ENCODE data around the gene CNTN4.

Gene CNTN4

DNA sequence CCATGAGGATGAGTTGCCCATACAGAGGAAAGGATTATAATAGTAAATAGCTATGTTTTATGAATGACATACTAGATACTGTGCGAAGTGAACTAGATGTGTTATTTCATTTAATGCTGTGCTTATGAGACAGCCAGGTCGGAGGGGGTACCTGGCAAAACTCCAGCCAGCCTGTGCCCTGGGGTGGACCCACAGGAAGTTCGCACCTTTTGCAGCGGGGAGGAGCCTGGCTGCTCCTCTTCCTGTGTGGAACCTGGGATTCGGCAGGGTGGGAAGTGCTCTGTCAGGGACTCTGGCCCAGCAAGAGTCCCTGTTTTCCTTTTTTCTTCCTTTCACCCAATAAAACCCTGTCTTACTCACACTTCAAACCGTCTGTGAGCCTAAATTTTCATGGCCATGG lies 559.3 kb downstream of the CNTN4 start:
- in situ Hi-C loops (cut with MboI; ENCODE audit: low sequenced_read_pairs): no loop called here

DNA sequence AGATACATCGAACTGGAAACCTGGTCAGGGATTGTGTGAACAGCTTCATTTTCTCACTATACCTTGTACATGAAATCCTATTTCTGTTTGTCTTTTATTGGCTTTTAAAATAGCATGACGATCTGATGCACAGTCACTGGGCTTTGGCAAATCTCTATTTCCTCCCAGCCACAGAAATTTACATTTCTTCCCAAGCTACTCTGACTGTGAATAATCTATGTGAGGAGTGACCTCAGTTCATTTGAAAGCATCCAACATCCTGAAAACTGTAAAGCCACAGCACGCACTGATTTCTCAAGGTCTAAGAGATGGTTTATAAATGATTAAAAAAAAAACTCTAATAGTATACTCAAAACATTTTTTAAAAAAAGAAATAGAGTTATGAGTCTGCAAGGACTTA lies 561.2 kb downstream of the CNTN4 start:
- in situ Hi-C loops (cut with MboI; ENCODE audit: low sequenced_read_pairs): no loop called here

DNA sequence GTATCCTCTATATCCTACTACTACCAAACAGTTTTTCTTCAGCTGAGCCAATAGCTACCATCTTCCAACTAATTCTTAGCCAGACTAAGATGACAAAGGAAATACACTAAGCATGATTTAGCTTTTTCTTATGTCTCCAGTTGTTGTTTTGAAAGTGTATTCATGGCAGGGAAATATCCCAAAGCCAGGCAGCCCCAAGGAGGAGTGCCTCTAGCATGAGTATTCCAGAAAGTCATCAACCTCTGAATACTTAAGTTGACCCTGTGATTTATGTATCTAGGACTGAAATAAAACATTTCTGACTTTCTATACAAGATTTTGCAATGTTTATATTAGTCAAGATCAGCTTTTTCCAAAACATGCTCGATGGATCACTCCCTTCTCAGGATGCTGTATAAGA lies 562.4 kb downstream of the CNTN4 start:
- in situ Hi-C loops (cut with MboI; ENCODE audit: low sequenced_read_pairs): no loop called here

DNA sequence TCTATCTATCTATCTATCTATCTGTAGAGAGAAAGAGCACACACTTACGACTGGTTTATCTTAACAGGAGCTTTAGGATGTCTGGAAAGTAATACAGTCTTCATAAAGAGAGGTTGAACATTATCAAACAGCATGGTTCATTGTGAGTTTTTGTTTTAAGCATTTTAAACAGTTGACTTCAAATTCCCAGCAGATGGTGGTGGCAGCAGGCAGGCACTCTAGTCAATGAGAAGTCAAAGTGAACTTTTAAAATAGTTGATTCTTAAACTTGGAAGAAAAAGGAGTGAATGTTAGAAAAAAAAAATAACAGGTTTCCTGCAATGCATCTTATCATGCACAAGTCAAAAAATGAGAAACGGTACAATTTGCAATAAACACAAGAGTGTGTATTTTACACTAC lies 578.8 kb downstream of the CNTN4 start:
- in situ Hi-C loops (cut with MboI; ENCODE audit: low sequenced_read_pairs): no loop called here

DNA sequence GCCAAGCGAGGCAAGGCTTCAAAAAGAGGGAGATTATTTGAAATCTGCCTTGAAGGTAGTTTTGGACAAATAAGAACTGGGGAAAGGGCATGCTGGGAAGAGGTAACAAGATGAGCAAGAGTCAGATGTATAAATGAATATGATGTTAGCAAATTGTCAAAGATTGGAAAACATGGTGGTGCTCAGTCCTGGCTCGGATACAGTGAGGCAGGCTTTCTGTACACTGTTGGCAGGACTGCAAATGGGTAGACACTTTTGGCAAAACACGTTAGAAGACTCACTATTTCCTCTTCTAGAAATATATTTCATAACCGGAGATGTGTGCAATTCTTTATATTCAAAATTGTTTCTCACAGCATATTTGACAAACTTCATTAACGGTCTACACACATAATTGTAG lies 581.6 kb downstream of the CNTN4 start:
- in situ Hi-C loops (cut with MboI; ENCODE audit: low sequenced_read_pairs): no loop called here

DNA sequence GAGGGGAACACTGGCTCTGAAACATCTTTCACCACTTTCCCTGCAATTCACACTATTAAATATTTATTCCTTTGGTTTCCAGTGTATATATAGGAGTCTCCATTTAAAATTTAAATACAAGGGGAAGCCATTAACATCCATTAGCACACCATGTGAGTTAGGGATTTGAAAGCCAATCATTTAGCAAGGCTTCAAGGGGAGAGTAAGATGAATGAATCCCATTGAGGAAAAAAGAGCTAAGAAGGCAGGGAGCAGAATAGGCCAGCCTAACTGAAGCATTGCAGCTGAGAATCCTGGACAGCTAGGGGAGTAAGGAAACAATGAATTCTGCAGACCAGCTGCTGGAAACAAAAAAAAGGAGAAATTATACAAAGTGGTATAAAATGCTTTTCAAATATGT lies 585.4 kb downstream of the CNTN4 start:
- in situ Hi-C loops (cut with MboI; ENCODE audit: low sequenced_read_pairs): no loop called here

DNA sequence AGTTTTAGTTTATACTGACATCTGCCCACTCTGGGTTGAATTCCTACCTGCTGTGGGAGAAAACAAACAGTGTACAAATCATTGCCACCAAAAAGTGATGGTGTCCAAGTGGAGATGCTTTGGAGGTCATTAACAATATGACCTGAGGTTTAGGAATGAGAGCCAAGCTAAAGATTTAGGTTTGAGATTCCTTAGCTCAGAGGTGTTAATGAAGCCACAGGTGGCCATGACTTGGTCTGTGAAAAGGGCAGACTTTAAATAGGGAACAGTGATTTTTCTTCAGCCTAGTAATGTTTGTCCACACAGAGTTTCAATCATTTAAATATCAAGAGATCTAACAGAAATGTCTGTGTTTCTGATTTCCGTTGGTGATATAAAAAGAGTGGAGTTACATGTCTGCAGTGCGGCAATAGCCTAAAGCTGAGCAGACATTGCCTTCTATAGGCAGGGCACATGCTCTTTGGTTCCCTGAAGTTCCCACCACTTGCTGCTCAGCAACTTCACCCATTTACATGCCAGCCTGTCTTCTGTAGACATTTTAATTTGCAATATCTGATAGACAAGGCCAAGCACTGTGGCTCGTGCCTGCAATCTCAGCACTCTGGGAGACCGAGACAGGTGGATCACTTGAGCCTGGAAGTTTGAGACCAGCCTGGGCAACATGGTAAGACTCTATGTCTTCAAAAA lies 588.3 kb downstream of the CNTN4 start:
- in situ Hi-C loops (cut with MboI; ENCODE audit: low sequenced_read_pairs): no loop called here

DNA sequence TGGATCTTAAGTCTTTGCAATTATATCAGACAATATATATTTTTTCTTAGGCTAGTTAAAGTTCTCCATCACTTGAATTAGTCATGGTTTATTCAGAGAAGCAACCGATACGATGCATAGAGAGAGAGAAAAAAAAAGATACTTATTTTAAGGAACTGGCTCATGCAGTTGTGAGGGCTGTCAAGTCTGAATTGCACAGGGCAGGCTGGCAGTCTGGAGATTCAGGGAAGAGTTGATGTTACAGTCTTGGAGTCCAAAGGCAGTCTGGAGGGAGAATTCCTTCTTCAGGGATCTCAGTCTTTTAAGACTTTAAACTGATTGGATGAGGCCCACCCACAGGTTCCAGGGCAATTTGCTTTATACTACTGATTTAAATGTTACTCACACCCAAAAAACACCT lies 598.9 kb downstream of the CNTN4 start:
- in situ Hi-C loops (cut with MboI; ENCODE audit: low sequenced_read_pairs): no loop called here

DNA sequence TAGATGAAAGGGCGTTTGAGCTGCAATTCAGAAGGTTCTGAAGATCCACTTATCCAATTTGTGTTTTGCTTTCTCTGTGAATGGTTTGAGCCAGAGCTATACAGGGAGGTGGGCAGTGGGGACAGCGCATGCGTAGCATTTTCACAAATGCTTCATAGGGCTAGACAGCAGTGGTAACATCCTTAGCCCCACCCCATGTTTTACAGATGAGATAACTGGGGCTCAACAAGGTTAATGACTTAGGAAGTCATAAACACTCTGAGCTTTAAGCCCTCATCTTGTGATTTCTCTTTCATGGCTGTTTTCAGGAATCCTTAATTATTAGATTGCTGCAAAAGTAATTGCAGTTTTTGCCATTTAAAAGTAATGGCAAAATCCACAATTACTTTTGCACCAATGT lies 602.8 kb downstream of the CNTN4 start:
- in situ Hi-C loops (cut with MboI; ENCODE audit: low sequenced_read_pairs): no loop called here

DNA sequence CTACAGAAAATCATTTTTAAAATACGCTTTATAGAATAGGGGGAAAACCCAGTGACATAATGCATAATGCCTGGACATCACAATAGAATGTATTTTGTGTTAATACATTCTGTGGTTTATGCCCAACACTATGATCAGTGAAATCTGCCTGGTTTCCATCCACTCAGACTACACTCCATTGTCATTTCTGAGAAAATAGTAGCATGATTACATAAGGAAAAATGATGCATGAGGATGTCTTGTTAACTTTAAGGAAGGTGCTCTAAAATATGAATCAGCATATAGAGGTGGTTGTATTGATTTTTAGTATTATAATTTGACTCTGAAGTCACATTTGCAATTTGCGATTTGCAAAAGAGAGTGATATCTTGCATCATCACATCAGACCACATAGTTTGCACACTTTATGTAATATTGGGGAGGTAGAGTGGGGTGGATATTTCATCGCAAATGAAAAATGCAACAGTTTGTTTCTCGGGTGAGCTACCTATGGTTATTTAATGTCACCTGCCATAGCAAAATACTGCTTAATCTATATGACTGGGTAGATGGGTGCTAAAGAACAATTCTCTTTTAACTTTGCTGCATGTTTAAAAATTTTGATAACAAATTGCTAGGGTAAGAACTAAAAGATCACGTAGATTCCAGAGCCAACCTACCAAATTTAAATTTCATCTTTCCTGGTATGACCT lies 607.6 kb downstream of the CNTN4 start:
- in situ Hi-C loops (cut with MboI; ENCODE audit: low sequenced_read_pairs): no loop called here

DNA sequence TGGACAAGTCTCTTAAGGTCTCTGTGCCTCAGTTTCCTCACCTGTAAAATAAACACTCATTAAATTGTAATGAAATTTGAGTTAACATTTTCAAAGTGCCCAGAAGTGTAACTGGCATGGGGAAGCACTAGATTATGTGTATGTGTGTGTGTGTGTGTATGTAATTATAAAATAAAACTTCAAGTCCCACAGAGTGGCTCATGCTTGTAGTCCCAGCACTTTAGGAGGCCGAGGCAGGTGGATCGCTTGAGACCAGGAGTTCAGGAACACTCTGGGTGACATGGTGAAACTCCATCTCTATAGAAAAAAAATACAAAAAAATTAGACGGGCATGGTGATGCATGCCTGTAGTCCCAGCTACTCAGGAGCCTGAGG lies 608.2 kb downstream of the CNTN4 start:
- in situ Hi-C loops (cut with MboI; ENCODE audit: low sequenced_read_pairs): no loop called here

DNA sequence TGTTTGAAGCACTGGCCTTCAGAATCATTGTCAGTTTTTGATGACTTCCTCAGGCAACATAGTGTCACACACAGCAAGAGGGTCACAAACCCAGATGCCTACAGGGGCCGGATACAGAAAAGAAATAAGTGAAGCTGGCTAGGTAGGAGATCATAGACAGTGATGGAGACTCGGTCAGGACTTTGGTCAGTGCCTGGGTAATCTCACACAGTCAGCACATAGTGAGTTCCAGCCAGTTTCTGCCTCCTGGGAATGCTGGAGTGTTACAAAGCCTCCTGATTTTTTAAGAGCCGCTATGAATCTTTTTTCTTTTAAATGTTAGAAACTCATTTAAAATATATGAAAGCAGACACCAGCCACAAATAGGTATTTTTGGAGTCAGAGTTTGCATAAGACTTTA lies 612.4 kb downstream of the CNTN4 start:
- in situ Hi-C loops (cut with MboI; ENCODE audit: low sequenced_read_pairs): no loop called here

DNA sequence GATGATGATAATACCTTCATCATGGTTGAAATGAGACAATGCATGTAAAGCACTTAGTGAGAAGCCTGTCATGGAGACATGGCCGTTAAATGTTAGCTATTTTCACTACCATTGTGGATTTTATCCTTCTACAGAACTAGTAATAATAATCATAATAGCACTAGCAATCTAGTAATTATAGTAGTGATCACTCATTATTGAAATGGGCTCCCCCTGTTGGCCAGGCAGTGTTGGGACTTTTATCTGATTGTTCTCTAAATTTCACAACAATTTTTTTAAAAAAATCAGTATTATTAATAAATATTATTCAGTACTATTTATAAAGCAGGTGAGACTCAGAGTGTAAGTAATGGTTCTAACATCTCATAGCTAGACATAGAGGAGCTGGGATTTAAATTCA lies 615.3 kb downstream of the CNTN4 start:
- in situ Hi-C loops (cut with MboI; ENCODE audit: low sequenced_read_pairs): no loop called here

DNA sequence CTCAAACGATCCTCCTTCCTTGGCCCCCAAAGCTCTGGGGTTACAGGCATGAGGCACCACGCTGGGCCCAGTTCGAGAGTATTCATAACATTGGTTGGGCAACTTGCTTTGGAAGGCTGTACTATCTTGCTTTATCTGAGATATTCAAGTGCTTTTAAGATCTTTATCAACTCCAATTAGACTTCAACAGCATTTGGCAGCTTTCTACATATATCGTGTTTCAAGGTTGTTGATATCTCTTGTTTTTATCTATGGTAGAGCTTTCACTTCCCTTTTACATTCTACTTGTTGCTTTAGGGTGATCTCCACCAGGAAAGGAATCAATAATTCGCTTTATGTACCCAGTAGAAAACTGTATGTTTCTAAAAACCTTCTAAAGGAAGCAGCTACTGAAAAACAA lies 616.2 kb downstream of the CNTN4 start:
- in situ Hi-C loops (cut with MboI; ENCODE audit: low sequenced_read_pairs): no loop called here

DNA sequence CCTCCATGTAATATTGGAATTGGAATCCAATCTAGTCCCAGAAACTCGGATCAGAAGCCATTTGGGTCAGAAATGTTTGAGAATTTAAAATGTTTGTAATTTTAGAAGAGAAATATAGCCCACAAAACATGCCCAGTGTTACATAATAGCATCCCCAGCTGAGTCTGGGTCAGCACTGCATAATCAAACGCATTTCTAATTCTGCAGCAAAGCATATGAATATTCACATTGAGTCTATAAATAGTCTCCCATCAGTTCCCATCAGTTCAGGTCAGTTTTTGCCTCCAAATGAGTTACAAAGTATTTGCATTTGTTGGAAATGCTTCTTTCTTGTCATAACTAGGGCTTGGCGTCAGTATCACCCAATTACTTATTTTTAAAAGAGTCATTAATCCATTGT lies 628.4 kb downstream of the CNTN4 start:
- in situ Hi-C loops (cut with MboI; ENCODE audit: low sequenced_read_pairs): no loop called here

DNA sequence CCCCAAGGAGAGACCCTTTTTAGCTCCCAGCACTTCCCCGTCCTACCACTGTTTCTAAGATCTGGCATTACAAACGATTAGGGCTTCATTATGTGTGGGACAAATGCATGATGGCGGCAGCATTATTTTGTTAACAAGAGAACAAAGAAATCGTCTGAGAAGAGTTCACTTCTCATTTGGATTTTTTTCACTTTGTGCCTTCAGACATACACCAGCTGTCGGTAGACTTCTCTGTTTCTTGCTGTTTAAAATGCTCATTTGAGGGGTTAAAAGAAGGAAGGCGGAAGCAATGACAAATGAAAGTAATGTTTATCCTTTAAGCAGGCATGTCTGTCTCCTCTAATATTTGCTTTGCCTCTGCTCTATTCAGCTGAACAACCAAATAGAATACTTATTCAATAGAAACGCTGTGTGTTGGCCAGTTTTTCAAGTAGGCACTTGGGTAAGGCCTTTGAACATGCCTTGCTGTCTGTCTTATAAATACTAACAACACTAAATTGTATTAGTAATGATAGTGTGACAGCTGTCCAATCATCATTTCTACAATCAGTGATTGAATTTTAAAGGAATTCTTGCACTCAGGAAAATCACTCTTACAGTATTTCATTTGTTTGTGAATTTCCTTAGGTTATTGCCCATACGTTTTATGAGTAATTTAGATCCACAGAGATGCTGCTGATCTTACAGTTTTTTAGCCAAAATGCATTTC lies 629.1 kb downstream of the CNTN4 start:
- in situ Hi-C loops (cut with MboI; ENCODE audit: low sequenced_read_pairs): no loop called here

DNA sequence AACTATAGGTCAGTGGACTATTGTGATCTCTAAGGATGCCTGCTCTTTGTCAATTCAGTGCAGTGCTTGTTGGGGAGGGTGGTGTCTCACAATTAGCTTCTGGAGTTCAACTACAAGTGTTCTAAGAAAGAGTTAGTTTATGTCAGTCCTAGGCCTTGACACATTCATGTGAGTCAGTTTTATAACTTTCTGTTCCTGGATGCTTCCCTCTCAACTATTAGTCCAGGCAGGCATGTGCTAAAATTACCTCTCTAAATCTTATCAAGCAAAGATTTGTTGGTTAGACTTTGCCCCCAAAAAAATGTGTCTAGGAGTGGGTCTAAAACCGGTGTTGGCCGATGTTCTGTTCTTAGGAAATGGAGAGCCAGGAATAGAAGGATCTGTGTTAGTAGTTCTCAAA lies 633.2 kb downstream of the CNTN4 start:
- in situ Hi-C loops (cut with MboI; ENCODE audit: low sequenced_read_pairs): no loop called here

DNA sequence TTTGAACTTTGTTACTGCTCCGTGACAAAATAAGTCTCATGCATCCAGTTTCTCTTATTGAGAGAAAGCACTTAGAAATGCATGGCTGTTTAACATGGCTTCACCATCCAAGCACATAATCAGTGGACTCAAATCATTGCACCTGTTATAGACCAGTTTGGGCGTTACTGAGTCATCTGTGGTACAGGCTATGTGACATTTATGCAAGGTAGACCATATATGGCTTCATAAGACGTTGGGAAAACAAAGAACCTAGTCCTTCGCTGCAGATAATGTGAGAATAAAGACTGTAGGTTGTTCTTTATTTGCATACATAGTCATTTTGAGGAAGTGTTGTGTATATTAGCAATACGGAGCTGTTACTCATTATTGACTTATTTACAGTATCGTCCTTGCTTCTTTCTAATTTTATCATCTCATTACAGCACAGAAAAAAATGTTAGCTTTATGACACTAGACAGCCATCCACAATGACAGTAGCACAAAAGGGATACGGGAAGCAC lies 636.8 kb downstream of the CNTN4 start:
- in situ Hi-C loops (cut with MboI; ENCODE audit: low sequenced_read_pairs): no loop called here

DNA sequence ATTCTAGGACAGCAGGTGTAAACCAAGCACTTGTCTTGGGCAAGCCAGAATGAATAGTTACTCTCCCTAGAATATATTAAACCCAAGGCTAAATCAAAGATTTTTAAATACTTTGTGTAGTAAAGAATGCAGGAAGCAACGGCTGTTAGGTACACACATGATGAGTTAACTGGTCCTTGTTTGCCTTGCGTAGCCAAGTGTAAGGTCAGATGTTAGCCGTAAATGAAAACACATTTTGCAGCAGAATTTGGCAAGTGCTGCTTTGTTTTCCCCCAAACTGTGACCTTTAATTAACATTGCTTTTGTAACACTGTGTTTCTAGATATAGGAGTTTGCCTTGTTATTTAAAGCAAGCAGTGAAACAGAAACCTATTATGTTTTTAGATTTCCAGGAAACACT lies 642.9 kb downstream of the CNTN4 start:
- in situ Hi-C loops (cut with MboI; ENCODE audit: low sequenced_read_pairs): no loop called here

DNA sequence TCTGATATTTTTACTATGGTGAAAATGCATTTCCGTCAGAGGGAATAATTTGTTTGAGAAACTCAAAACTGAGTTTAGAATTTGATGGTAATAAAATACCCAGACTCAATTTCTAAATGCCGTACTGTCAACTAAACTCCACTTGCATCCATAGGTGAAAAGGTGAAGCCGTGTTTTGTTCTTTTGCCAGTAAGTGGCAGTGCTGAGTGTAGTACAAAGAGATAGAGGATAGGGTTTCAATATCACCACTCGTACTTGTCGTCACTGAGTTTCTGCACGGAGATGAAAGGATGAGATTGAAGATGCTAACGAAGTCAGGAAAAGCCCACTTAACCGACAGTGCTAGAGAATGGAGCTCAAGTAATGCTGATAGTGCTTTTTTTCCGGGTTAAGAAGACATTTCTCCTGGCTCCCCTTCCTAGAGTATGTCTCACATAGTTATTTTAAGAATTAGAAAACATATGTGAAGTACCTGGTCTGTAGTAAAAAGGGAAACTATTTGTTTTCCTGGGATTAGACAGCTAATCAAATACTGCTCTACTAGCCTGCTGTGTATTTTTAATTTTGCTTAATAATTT lies 666.4 kb downstream of the CNTN4 start:
- in situ Hi-C loops (cut with MboI; ENCODE audit: low sequenced_read_pairs): no loop called here

DNA sequence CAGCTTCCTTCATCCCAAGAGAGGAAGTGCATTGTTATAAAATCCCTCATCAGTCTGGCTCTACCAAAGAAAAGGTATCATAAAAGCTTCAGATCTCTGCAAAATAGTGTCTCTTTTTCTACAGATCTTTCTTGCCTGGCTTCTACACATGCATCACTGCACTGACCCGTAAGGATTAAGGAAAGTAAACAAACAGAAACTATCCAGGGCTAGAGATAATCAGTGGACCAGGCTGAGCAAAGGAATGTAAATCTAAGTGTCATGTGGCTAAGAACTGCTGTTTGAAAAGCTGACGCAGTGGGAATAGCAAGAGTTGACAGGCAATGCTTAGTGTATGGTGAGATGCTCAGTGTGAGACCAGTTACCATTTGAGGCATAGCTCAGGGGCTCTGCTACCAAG lies 671.8 kb downstream of the CNTN4 start:
- in situ Hi-C loops (cut with MboI; ENCODE audit: low sequenced_read_pairs): no loop called here

DNA sequence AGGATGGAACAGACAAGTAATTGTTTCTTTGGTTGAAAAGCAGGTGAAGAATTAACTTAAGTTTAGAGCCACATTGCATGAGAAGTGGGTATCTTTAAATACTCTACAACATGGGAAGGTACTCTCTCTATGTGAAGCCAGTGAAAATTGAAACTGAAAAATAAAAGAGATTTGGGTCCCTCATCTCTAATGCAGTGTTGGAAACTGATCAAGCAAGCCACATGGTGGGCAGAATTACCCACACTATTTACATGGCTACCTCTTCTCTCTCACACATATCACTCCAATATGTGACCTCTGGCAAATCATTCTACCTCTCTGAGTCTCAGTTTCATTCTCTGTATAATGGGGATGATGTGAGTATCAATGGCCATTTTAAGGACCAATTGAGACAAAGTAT lies 672.5 kb downstream of the CNTN4 start:
- in situ Hi-C loops (cut with MboI; ENCODE audit: low sequenced_read_pairs): no loop called here
